Hematopoietic multipotent progenitor cell treated with erythropoietin and hydrocortisone succinate and interleukin-3 and kit ligand, for 15 days (in vitro differentiated cells): ENCODE measurements around the gene TCEAL1.
"Not testable (repeated sequence)": the region's sequence is repeated elsewhere in the genome, so short reads cannot be mapped to it uniquely, and the experiment has no call there.

Experiments used
- DNase-seq: peaks from one replicate; pipeline ENCODE4 v3.0.0-alpha.2; 2015; ENCODE audit warnings: low spot score

The TCEAL1 gene

DNA sequence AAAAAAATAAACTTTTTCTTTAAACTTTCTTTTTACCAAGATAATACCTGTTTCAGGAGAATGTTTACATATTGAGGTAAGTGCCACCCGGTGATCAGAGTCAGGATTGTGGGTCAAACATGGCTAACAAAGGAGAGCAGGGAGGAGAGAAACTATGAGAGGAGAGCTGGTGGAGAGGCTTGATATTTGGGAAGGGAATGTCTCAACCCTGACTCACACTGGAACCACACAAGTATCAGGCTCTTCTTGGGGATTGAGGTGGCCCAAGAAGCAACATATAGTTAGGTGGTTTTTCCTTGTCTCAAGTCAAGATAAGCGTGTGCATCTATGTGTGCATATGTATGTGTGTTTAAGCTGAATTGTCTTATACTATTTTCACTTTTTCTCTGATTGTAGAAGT, 6.7 kb downstream of the TCEAL1 start:
- no peak for DNase-seq

DNA sequence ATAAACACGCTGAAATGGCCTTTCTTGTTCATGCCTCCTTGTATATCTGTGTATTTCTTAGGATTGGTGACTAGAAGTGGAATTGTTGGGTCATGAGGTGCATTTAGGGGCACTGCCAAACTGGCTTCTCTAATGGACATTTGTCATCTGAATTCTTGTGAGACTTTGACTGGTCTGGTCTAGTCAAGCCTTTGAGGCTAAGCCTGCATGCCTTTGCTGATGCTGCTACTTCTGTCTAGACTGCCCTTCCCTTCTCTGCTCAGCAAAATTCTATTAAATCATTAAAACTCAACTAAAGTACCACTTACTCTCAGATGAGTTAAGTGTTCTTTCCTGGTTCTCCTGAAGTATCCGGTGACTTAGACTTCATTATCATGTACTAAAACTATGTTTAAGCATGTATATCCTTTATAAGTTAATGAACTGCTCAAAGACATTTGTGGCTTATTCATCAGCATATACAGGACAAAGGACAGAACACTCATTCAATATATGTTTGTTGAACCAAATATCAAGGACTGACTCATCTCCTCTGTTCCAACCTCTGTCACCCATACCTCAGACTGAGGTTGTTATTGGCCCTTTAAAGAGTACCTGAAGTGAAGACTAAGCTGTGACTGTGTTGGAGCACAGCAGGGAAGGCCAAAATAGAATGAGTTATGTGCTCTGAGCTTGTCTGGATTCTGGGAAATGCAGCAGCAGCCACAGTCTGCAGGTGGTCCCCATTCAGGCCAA, 9.0 kb downstream of the TCEAL1 start:
- no peak for DNase-seq

DNA sequence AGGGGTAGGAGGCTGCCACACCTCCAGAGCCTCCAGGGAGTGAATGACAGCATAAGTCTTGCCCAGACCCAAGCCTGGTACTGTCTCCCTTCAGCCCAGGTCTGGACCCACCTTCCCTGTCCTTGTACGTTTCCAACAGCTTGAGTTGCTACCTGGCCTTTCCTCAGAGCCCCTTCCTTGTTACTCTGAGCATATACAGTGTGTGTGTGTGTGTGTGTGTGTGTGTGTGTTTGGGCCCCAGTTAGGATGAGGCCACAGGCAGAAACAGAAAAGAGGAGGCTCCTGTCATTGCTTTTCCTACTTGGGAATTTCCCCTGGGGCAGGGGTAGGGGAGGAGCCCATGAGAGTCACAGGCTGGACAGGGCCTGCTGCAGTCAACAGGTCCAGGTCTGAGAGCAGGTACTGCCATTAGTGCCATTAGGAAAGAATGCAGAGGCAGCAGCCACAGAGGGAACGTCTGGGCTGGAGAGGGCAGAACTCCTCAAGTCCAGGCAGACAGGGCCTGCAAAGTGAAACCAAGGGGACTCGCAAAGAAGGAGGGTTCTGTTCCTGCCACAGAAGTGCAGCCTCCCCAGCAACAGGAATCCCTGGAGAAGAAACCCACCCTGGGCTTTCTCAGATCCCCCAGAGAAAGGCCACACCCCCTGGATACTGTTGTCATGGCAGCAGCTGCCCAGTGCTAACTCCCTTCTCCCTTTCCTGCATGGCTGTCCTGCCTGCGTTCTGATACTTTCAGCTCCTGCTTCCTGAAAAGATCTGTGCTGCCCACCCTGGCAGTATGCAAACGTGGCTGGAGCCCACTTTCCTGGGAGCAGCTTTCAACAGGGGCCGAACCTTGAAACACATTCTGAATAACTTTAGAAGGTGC, 9.9 kb downstream of the TCEAL1 start:
- not testable (repeated sequence) for DNase-seq

DNA sequence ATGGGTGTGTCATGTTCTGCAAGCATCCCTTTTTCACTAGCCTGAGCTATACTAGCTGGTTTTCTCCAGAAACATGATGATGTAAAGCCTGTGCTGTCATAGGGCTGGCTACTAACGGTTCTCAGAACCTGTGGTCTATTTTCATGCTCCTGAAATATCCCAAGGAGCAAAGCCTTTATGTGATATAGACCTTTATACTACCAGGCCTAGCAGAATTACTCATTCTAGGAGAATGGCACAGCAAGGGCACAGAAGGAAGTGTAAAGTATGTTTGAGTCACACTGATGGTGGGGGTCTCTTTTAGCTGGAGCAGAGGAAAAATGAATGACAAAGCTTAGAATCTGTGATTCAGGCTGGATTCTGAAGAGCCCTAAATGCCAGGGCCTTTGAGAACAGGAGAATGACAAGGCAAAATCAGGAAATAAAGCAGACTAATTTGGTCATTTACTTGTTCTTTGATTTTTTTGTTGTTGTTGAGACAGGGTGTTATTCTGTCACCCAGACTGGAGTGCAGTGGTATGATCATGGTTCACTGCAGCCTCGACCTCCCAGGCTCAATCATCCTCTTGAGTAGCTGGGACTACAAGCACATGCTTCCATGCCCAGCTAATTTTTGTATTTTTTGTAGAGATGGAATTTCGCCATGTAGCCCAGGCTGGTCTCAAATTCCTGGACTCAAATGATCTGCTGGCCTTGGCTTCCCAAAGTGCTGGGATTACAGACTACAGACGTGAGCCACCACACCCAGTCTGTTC, 11.8 kb downstream of the TCEAL1 start:
- no peak for DNase-seq

DNA sequence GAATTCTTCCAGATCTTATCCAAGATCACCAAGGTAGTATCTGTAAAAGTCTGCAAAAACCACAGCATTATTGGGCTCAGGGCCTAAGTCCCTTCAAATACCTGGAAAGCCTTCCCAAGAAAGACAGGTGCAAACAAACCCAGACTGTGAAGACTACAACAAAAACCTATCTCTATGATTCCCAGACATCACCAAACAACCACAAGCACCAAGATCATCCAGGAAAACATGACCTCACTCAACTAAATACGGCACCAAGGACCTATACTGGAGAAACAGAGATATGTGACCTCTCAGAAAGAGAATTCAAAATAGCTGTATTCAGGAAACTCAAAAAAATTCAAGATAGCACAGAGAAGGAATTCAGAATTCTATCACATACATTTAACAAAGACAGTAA, 15.3 kb downstream of the TCEAL1 start:
- DNase-seq = no peak

DNA sequence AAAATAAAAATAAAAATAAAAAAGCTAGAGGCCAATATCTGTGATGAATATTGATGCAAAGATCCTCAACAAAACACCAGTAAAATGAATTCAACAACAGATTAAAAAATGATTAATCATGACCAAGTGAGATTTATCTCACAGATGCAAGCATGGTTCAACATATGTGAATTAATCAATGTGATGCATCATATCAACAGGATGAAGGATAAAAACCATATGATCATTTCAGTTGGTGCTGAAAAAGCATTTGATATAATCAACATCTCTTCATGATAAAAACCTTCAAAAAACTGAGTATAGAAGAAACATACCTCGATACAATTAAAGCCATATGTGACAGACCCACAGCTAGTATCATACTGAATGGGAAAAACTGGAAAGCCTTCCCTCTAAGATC, 18.9 kb downstream of the TCEAL1 start:
- DNase-seq = no peak

DNA sequence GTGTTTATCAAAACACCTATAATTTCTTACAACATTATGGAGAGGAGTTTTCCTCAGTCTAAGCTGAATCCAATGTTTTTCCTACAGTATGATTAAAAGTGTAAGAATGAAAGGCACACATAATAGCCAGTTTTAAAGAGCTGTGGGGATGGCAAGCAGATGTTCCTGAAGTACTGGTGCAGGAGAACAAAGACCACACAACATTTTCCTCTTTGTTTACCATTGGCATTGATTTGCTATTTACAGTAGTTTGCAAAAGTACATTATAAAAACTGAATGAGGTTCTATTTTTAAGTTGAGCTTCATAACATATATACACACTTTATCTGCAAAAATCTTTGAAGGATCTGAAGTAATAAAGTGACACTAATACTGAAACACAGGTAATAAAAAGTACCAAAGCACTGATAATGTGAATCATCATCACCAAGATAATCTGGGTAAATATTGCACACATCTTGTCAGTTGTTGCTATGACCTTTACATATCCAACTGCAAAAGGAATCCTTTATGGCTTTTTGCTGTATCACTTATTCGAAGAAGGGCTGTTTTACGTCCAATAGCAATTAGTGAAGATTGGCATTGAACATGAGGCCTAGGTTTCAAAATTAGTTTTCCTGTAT, 22.5 kb downstream of the TCEAL1 start:
- no peak for DNase-seq

DNA sequence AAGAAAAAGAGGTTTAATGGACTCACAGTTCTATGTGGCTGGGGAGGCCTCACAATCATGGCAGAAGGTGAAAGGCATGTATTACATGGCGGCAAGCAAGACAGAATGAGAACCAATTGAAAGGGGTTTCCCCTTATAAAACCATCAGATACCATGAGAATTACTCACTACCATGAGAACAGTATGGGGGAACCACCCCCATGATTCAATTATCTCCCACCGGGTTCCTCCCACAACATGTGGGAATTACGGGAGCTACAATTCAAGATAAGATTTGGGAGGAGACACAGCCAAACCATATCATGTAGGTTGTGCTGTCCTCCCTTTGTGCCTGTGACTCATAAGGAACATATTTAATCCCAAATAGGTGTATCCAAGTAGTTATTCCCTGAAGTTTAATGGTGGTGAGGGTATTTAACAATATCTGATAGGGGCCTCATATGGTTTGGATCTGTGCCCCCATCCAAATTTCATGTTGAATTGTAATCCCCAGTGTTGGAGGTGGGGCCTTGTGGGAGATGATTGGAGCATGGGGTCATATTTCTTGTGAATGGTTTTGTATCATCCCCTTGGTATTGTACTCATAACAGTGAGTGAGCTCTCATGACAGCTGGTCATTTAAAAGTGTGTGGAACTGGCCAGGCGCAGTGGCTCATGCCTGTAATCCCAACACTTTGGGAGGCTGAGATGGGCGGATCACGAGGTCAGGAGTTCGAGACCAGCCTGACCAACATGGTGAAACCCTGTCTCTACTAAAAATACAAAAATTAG, 26.6 kb downstream of the TCEAL1 start:
- not testable (repeated sequence) for DNase-seq

DNA sequence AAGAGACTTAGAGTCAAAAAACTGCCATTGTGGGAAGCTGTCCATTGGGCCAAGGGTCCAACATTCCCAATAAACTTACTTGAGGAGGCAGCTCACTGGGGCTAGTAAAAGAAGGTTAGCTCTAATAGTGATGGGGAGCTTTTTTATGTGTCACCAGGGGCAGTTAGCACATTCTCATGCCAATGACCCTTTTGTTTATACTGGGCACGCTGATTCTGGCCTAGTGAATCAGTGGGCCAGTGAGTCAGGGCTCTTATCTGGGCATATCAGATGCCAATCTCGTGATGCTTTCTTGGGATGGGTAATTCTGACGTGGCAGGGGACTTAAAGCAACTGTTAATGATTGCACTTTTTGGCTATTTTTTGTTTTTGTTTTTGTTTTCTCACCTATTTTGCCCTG, 27.8 kb downstream of the TCEAL1 start:
- no peak for DNase-seq

DNA sequence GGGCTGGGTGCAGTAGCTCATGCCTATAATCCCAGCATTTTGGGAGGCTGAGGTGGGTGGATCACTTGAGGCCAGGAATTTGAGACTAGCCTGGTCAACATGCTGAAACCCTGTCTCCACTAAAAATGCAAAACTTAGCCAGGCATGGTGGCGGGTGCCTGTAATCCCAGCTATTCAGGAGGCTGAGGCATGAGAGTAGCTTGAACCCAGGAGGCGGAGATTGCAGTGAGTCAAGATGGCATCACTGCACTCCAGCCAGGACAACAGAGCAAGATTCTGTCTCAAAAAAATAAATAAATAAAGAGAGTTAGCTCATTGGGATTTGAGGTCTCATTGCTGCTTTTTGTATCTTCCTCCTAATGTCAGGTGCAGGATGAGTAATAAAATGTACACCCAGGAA, 28.3 kb downstream of the TCEAL1 start:
- not testable (repeated sequence) for DNase-seq

DNA sequence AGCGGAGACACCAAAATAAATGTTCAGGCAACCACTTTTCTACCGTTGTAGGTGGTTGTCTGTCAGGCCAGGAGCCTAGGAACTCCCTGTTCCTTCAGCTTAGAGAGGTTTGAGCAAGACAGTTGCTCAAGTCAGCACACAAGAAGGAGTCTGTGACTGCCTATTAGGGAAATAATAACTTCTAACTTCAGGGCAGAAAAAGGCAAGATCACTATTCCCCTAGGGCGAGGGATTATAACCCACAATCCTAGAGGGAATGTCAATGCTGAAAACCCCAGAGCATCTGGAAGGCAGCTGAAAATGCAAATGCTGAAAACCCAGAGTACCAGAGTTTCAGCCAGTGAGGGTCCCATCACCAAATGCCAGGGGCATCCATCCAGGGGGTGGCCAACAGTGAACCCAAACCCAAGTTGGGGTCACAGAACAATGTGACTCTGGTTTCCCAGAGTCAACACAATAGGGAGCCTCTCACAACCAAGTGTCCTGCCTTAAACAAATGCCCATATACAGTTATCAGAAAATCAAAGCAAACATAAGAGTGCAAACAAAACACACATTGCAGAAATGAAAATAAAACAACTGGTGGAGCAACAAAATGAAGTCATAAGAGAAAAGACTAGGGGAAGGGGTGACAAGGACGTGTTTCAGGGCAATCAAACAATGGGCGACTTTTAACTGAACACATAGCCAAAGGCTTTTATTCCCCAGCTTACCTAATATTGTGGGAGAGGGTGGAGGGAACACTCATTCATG, 30.1 kb downstream of the TCEAL1 start:
- no peak for DNase-seq

DNA sequence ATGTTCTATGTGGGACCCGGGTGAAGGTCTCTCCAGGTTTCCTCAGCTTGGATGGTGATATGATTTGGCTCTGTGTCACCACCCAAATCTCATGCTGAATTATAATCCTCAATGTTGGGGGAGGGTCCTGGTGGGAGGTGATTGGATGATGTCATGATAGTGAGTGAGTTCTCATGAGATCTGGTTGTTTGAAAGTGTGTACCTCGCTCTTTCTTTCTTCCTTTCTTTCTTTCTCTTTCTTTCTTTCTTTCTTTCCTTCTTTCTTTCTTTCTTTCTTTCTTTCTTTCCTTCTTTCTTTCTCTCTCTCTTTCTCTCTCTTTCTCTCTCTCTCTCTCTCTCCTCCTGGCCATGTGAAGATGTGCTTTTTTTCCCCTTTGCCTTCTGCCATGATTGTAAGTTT, 30.7 kb downstream of the TCEAL1 start:
- DNase-seq = not testable (repeated sequence)

DNA sequence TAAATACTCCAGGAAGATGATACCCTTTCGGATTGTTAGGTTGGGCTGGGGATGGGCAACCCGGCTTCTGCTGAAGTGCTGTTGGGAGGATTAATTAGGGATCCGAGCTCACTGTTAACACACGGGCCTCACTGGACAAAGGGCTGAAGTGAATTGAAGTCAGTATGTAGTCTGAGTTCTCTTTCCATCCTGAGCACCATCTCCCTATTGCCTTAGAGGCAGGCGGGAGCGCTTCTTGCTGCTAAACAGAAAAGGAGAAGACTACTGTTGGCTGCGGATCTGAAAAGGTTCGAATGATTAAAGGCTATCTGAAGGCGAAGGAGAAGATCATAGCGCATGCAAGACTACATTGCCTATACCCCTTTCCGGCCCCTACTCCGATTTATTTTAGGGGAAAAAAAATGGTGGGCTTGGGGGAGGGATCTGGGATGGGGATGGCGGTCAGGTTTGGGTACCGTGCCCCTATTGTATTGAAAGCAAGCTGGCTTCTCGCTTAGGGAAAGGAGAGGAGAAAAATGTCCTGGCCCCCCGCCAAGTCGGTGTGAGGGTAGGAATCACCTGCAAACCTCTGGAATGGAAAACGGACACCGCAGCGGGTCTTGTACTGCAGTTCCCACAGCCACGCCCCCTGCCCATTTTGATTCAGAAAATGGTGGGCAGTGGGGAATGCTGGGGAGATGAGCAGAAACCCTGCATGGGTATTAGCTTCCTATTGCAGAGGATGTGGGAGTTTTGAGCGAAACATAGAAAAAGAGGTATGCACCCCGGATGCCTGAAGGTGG, 35.4 kb downstream of the TCEAL1 start:
- no peak for DNase-seq

DNA sequence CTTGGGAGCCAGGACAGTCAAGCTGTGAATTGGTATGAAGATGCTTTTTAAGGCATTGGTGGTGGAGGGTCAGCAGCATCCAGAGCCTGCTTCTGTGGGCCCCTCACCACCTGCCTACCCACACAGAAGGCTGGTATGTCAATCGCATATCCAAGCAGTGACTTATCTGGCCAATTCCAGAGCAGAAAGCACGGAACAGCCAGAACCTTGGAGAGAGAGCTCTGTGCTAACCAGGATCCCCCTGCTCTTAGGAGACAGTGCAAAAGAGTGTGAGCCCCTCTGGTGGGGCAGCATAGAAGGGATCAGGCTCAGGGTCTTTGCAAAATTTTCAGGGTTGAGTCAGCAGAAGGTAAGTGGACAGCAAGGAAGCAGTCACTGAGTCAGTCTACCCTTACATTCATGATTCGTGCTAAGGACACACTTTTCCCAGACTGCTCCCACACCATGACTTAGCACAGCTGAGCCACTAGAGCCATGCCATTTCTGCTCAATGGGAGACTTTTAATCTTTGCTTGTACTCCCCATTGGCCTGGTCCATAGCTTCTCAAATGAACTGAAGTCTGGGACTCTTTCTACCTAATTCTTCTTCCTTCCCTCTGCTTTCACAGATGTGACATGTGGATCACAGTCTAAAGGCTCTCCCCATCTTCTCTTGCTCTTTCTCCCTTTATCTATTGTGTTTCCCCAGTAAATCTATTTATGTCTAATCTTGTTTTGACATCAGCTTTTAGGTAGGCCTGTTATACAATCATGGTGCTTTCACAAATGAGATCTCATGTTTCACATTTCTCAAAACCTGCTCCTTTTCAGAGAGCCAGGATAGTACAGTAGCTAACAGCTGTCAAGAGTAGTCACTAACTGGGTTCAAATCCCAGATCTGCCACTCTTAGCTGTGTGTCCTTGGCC, 37.7 kb downstream of the TCEAL1 start:
- no peak for DNase-seq

DNA sequence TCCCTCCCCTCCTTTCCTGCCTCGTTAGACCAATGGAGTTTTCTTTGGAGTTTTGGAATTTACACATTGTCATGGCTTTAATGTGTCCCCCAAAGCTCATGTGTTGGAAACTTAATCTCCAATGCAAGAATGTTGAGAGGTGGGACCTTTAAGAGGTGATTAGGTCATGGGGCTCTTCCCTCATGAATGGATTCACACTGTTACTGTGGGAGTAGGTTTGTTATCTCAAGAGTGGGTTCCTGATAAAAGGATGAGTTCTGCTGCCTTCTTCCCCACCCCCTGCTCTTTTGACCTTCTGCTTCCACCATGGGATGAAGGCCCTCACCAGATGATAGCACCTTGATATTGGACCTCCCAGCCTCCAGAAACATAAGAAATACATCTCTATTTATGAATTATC, 41.0 kb downstream of the TCEAL1 start:
- DNase-seq = no peak

DNA sequence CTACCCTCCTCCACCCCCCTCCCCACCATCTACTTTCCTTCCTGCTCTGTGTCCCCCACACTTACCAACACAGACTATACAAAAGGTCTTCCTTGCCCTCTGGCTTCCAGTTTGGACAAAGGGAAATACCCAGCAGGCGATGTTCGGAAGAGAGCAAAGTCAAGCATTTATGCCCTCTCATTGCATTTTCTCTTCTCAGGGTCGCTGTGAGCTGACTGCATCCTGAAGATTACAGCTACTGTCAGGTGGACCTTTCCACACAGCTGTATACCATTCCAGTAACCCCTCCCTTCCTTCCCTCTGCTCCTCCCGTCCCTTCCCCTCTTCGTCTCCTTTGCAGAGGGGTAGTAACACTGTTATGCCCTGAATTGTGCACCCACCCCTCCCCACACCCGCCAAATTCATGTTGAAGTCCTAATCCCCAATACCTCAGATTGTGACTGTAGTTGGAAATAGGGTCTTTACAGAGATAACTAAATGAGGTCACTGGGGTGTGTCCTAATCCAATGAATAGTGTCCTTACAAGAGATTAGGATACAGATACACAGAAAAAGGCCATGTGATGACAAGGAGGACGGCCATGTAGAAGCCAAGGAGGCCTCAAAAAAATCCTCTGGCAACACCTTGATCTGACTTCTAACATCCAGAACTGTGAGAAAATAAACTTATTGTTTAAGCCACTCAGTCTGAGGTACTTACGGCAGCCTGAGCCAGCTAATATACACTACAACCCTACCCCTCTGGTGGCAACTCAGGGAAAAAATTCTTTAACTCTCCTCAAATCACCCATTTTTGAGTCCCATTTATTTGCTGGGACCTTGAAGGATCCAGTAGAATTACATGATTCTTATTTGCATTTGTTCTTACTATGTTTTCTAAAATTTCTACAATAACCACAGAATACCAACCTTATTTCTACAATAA, 46.0 kb downstream of the TCEAL1 start:
- no peak for DNase-seq

DNA sequence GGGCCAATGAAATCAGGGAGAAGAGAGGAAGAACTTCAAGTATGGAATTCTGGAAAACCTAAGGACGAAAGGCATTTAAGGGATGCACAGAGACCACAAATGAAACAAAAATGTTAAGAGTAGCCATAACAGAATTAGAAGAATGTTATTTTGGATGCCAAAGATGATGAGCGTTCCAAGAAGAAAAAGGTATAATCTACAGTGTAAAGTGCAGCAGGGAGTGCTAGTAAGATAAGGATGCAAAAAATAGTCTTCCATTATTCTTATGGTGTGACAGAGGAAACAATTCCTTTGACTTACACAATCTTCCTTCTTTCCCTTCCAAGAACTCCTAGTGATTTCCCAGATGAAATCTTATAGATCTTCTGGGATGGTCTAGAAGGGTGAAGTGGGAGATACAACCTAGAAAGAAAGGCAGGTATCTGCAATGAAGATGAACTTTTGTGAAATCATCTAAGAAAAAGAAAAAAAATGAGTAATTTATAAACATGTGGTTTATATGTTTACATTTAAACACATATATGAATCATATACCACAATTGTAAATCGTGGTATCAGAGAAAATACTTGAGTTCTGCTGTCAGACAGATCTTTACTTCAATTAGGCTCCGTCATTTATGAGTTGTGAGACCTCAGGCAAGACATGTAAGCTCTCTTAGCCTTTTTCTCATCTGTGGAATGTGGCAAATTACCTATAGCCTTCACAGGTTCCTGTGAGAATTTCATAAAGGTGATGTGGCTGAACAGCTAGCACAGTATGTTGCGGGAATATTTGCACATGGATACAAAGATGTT, 49.6 kb downstream of the TCEAL1 start:
- no peak for DNase-seq
